Stimulated activated CD8-positive, alpha-beta memory T cell treated with anti-CD3 and anti-CD28 coated beads, Interleukin-12 subunit alpha, Interleukin-12 subunit beta, amount 100 ng/mL, for 24 hours (primary cell): ENCODE measurements around the gene MFSD2A.
"Not testable (repeated sequence)": the region's sequence is repeated elsewhere in the genome, so short reads cannot be mapped to it uniquely, and the experiment has no call there.

Experiments
- DNase-seq: peaks from one replicate; pipeline ENCODE4 v3.0.0-alpha.2; 2020; ENCODE audit errors: extremely low read depth

The MFSD2A gene

GRCh38 chr1:39954870-39955546 is at the start of gene MFSD2A:
Gene MFSD2A (plus strand): TSS chr1:39955145. CDS start chr1:39955293, 148 bp downstream.
- DNase-seq, result peak; percentile 88

- no peak for DNase-seq
These were observed 49.8 kb upstream of the MFSD2A start for GRCh38 chr1:39905172-39905571.

GRCh38 chr1:39907528-39908453 is 47.2 kb upstream of the MFSD2A start:
- DNase-seq, result no peak

GRCh38 chr1:39908534-39908933 is 46.4 kb upstream of the MFSD2A start:
- DNase-seq, result no peak

- no peak for DNase-seq
These were observed 44.7 kb upstream of the MFSD2A start for GRCh38 chr1:39910263-39910662.

- DNase-seq, result not testable (repeated sequence)
These were observed 41.8 kb upstream of the MFSD2A start for GRCh38 chr1:39913136-39913535.

- no peak for DNase-seq
These were observed 39.3 kb upstream of the MFSD2A start for GRCh38 chr1:39915499-39916129.

GRCh38 chr1:39917825-39918224 is 37.1 kb upstream of the MFSD2A start:
- no peak for DNase-seq

- no peak for DNase-seq
These were observed 35.4 kb upstream of the MFSD2A start for GRCh38 chr1:39919545-39919944.

GRCh38 chr1:39922251-39922688 is 32.7 kb upstream of the MFSD2A start:
- DNase-seq, result no peak

- DNase-seq, result no peak
These were observed 29.1 kb upstream of the MFSD2A start for GRCh38 chr1:39925721-39926342.

- no peak for DNase-seq
These were observed 28.6 kb upstream of the MFSD2A start for GRCh38 chr1:39926343-39926793.

GRCh38 chr1:39926820-39927219 is 28.1 kb upstream of the MFSD2A start:
- DNase-seq, result no peak

GRCh38 chr1:39927538-39927937 is 27.4 kb upstream of the MFSD2A start:
- no peak for DNase-seq

- DNase-seq, result no peak
These were observed 25.9 kb upstream of the MFSD2A start for GRCh38 chr1:39928809-39929587.

- DNase-seq, result no peak
These were observed 20.7 kb upstream of the MFSD2A start for GRCh38 chr1:39933956-39934941.

GRCh38 chr1:39936724-39937491 is 18.0 kb upstream of the MFSD2A start:
- DNase-seq, result no peak

GRCh38 chr1:39938856-39939255 is 16.1 kb upstream of the MFSD2A start:
- DNase-seq, result no peak

GRCh38 chr1:39940253-39940652 is 14.7 kb upstream of the MFSD2A start:
- DNase-seq, result no peak
